ENCODE measurements around the gene PARVA.

The PARVA gene

GRCh38 chr11:12535321-12535720, 157.9 kb downstream of the PARVA start:
- no peak for DNase-seq

- no peak for DNase-seq
Measured at GRCh38 chr11:12536566-12536965, 159.2 kb downstream of the PARVA start.

GRCh38 chr11:12537778-12538401, 160.5 kb downstream of the PARVA start:
- no peak for DNase-seq

- no peak for DNase-seq
Measured at GRCh38 chr11:12538889-12539421, 161.6 kb downstream of the PARVA start.

GRCh38 chr11:12539572-12539971, 162.2 kb downstream of the PARVA start:
- no peak for DNase-seq

GRCh38 chr11:12540075-12540680, 162.8 kb downstream of the PARVA start:
- no peak for DNase-seq

GRCh38 chr11:12540913-12541582, 163.7 kb downstream of the PARVA start:
- no peak for DNase-seq

GRCh38 chr11:12541583-12542151, 164.3 kb downstream of the PARVA start:
- no peak for DNase-seq

- DNase-seq, result no peak
Measured at GRCh38 chr11:12542186-12542935, 165.0 kb downstream of the PARVA start.

- DNase-seq, result no peak
Measured at GRCh38 chr11:12543596-12544415, 166.4 kb downstream of the PARVA start.

- DNase-seq, result no peak
Measured at GRCh38 chr11:12544986-12545775, 167.8 kb downstream of the PARVA start.

- no peak for DNase-seq
Measured at GRCh38 chr11:12546122-12546521, 168.8 kb downstream of the PARVA start.

GRCh38 chr11:12546660-12547059, 169.3 kb downstream of the PARVA start:
- DNase-seq, result peak; percentile 80

- no peak for DNase-seq
Measured at GRCh38 chr11:12547953-12548650, 170.7 kb downstream of the PARVA start.

GRCh38 chr11:12552692-12553091, 175.3 kb downstream of the PARVA start:
- no peak for DNase-seq

- DNase-seq, result no peak
Measured at GRCh38 chr11:12554122-12554521, 176.8 kb downstream of the PARVA start.

- no peak for DNase-seq
Measured at GRCh38 chr11:12556155-12556554, 178.8 kb downstream of the PARVA start.

- no peak for DNase-seq
Measured at GRCh38 chr11:12556788-12557384, 179.5 kb downstream of the PARVA start.

GRCh38 chr11:12559011-12559410, 181.6 kb downstream of the PARVA start:
- no peak for DNase-seq

- DNase-seq, result no peak
Measured at GRCh38 chr11:12560362-12560761, 183.0 kb downstream of the PARVA start.
